Skeletal muscle cell (primary cell): Measurements from ENCODE around the gene CYP4Z1.
"Not testable (repeated sequence)": the region's sequence is repeated elsewhere in the genome, so short reads cannot be mapped to it uniquely, and the experiment has no call there.

Experiments used
- DNase-seq: peaks from one replicate; pipeline ENCODE4 v3.0.0-alpha.2; 2010; ENCODE audit warnings: low read depth
- H3K4me3 ChIP-seq: 2 replicates; pipeline ENCODE4 v1.5.1; 2011; ENCODE audit warnings: low read depth, mild to moderate bottlenecking, control low read depth, low read length, moderate library complexity

The CYP4Z1 gene

GRCh38 chr1:47121039-47121438, 54.0 kb downstream of the CYP4Z1 start:
- DNase-seq, result not testable (repeated sequence)

DNA sequence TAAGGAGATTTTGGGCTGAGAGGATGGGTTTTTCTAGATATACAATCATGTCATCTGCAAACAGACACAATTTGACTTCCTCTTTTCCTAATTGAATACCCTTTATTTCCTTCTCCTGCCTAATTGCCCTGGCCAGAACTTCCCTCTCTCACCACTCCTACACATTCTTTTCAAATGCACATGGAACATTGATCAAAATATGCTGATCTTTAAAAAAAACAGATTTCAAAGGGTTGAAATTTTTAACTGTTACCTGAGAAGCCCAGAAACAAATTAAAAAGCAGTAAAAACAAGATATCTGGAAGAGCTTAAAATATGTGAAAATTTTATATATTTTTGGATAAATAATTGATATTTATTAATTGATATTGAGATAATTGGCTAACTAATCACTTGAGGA, 57.8 kb downstream of the CYP4Z1 start:
- DNase-seq, result not testable (repeated sequence)

More at GRCh38 chr1:47121039-47121438, 54.0 kb downstream of the CYP4Z1 start:
- H3K4me3 ChIP-seq, result not testable (repeated sequence)

GRCh38 chr1:47126997-47127396, 60.0 kb downstream of the CYP4Z1 start:
- not testable (repeated sequence) for DNase-seq, H3K4me3 ChIP-seq

More for the DNA sequence above, 57.8 kb downstream of the CYP4Z1 start:
- H3K4me3 ChIP-seq, result not testable (repeated sequence)

GRCh38 chr1:47128221-47128620, 61.2 kb downstream of the CYP4Z1 start:
- no peak overlapping the region for H3K4me3 ChIP-seq
- DNase-seq, result no peak

DNA sequence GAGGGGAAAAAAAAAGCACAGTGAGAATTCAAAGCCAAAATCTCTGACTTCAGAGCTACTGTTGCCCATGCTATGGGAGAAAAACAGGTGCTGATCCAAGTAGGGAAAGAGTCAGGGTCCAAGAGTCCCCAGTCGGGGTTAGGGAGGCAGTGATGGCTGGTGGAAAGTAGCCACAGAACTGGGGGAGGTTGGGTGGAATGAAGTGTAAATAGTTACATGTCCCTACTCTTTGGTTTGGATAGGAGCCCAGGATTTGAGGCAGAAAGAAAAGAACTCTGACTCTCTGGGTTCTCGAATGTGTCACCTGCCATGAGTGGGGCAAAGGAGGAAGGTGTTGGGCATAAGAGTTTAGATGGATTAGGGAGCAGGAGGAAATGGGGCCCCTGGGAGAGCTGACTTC, 61.8 kb downstream of the CYP4Z1 start:
- not testable (repeated sequence) for DNase-seq, H3K4me3 ChIP-seq

DNA sequence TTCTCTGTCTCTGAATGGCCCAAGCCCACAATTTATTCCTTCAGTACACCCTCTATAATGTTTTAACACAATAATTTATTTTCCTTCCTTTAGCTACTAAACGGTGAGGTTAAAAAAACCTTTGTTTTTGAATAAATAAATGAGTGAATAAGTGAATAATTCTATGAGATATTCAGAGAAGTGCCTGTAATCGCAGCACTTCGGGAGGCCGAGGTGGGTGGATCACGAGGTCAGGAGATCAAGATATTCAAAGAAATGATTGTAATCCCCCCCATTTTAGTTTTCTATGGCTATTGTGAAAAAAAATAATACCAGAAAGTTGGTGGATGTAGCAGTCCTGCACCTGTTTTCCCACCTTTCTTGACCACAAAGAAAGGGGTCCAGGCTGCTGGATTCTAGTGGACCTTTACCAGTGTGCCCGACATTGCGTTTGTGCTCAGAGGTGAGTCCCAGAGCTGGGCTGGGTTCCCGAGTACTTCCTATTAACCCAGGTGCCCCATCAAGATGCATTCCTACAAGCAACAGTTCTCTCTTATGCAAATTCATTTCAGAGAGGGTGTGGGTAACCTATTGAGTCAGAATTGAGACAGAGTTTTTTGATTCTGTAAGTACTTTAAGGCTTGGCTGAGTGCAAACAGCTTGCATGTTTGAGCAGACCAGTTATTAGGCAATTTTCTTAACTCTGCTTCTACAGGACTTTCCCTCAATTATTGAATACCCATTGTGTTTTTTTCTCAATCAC, 62.6 kb downstream of the CYP4Z1 start:
- DNase-seq, H3K4me3 ChIP-seq: not testable (repeated sequence)

GRCh38 chr1:47132665-47133064, 65.6 kb downstream of the CYP4Z1 start:
- DNase-seq, H3K4me3 ChIP-seq: not testable (repeated sequence)

- no peak for DNase-seq
- no peak within 1 kb of the TSS for H3K4me3 ChIP-seq
Measured at GRCh38 chr1:47137198-47137597, 70.2 kb downstream of the CYP4Z1 start, which contains the start of gene CYP4A22. TSS of gene CYP4A22 (plus strand) at chr1:47137441. CDS start at chr1:47137486, 45 bp downstream.

DNA sequence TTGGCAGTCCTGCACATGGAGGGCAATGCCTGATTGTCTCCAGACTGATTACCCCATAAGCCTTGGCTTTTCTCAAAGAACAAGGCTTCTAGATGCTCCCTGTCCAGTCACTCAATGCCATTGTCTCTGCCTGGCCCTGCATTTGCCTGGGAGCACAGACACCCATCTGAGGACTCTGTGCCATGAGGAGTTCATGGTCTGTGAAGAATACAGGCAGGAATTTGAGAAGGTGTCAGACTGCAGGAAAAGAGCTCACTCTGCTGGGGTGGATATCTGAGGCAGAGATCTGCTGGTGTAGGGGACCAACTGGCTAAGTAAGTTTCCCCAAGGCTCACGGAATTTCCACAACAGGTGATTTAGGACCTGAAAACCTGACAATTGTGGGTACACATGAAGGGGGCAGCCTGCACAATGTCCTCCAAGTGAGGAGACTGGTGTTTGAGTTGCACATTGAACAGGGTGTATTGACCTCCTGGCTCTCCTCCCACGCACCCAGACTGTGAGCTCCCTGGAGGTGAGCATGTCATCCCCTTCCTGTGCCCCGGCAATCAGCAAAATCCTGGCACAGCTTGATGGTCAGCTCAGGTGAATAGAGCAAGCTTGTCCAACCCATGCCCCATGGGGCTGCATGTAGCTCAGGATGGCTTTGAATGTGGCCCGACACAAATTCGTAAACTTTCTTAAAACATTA, 71.0 kb downstream of the CYP4Z1 start:
- no peak for DNase-seq

DNA sequence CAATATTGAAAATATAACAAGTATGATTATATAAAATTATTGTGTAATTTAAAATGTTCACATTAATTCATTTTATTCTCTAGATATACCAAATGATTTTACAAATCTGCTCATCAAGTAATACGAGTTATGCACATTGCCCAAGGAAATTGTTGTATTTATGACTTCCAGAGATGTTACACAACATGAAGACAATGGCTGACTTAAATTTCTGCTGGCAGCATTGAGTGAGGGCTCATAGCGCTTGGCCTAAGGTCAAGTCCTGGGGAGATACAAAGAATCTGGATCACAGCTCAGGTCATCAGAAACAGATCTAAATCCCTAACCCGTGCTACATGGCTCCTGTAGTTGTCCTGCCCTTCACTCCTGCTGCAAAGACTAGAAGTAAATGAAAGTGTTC, 73.3 kb downstream of the CYP4Z1 start:
- not testable (repeated sequence) for DNase-seq, H3K4me3 ChIP-seq

More for the DNA sequence above, 71.0 kb downstream of the CYP4Z1 start:
- H3K4me3 ChIP-seq, result no peak overlapping the region

GRCh38 chr1:47143654-47144053, 76.6 kb downstream of the CYP4Z1 start:
- H3K4me3 ChIP-seq, DNase-seq: not testable (repeated sequence)

DNA sequence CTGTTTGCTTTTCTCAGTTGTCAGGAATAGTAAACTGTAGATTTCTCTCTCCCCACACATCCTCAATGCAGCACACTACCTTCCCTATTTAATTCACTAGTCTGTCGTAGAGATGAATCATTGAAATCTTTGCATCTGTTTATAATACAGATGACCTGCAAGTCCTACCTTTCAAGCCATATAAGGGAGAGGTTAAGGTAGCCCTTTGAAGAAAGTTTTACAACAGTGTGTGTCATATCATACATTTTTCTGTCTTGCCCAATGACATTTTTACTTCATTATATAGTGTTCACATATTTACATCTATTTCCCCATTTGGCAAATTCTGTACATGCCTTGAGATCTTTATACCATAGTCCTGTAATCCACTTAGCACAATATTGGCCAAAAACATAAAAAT, 79.5 kb downstream of the CYP4Z1 start:
- not testable (repeated sequence) for H3K4me3 ChIP-seq, DNase-seq

DNA sequence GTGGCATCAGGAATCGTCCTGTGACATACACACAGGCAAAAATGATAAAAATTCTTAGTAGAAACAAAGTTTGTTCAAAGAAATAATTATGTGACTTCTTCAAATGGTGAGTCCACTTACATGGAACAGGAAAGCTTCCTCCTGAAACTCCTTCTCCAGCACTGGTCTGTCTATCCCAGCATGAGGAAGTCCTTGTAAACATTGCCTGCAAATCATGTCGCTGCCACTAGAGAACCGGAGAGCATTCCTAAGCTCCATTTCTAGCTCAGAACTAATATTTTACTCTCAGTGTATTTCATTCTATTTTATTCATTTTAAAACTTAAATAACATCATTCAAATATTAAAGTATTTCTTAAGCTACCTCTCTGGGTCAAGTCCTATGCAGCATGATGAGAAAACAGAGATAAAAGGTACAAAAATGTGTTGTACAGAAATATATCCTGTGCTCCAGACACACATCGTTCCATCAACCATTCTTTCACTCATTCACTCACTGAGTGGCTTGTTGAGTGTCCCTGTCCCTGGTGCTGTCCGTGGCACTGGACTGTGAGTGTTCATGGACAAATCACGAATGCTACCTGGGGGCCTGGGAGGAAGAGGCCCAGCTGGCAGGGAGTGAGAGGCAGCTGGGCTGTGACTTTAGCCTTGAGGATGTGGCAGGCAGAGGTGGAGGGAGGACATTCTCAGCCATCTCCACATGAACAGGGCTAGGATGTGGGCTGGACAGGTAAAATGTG, 80.2 kb downstream of the CYP4Z1 start:
- no peak for DNase-seq
- no peak overlapping the region for H3K4me3 ChIP-seq

GRCh38 chr1:47149162-47149561, 82.1 kb downstream of the CYP4Z1 start:
- not testable (repeated sequence) for DNase-seq, H3K4me3 ChIP-seq

DNA sequence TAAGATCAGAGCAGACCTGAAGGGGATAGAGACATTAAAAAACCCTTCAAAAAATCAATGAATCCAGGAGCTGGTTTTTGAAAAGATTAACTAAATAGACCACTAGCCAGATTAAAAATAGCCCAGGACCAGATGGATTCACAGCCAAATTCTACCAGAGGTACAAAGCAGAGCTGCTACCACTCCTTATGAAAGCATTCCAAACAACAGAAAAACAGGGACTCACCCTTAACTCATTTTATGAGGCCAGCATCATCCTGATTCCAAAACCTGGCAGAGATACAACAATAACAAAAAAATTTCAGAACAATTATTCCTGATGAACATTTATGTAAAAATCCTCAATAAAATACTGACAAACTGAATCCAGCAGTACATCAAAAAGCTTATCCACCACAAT, 89.4 kb downstream of the CYP4Z1 start:
- H3K4me3 ChIP-seq, DNase-seq: not testable (repeated sequence)

DNA sequence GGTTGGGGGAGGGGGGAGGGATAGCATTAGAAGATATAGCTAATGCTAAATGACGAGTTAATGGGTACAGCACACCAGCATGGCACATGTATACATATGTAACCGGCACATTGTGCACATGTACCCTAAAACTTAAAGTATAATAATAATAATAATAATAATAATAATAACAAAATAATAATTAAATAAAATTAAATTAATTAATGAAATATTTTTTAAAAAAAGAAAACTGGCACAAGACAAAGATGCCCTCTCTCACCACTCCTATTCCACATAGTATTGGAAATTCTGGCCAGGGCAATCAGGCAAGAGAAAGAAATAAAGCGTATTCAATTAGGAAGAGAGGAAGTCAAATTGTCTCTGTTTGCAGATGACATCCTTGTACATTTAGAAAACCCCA, 90.9 kb downstream of the CYP4Z1 start:
- not testable (repeated sequence) for H3K4me3 ChIP-seq, DNase-seq

DNA sequence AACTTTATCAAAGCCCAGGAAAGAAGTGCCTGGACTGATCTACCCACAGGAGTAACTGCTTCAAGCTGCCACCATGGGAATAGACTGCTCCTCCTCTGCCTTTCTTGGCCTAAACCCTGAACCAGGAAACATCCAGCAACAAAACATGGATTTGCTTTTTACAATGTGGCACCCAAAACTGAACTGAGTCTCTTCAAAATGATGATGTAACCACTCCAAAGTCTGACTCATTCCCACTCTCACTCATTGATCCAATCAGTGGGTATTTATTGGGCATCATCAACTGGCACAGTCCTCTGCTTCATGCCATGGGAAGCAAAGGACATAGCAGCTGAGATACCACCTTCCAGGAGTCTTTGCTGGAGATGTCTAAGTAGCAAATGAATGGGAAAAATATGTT, 93.7 kb downstream of the CYP4Z1 start:
- DNase-seq, result no peak

GRCh38 chr1:47161298-47162040, 94.4 kb downstream of the CYP4Z1 start:
- no peak overlapping the region for H3K4me3 ChIP-seq
- DNase-seq, result no peak

More for the DNA sequence above, 93.7 kb downstream of the CYP4Z1 start:
- no peak overlapping the region for H3K4me3 ChIP-seq

DNA sequence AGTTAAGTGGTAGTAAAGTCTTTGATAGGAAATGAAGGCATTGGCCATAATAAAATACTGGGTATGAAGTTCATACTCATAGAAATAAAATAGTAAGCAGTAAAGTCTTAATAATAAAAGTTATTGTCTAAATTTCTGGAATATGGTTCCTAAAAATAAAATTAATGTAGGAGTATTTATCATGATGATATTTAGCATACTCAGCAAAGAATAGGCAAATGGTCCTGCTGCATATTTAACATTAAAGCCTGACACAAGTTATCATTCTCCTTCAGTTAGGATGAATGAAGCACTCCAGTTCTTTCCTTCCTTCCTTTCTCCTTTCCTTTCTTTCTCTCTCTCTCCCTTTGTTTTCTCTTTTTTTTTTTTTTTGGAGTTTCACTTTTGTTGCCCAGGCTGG, 97.5 kb downstream of the CYP4Z1 start:
- DNase-seq, result no peak
- H3K4me3 ChIP-seq, result no peak overlapping the region
